CD4-positive, alpha-beta T cell treated with Interleukin-10 for 1 hour (primary cell): ENCODE results near the gene VIM.

Source experiments
- DNase-seq: peaks from one replicate; pipeline ENCODE4 v3.0.0-alpha.2; 2020

The VIM gene

DNA sequence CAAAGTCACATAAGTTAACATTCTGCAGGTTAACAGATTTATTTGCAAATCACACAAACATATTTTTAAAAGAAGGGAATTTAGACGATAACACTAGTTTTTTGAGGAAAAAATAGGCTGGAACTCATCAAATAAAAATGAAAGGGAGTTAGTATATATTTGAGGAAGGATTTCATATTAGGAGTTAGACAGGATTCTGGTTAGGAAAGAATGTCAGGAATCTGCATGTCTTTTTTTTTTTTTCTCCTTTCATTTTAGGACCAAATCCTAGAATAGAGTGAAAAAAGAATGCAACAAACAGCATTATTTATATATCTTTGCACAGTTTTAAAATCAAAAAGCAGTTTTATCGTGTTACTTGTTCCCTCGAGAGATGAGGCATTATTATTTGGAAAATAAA, 17.7 kb upstream of the VIM start:
- DNase-seq = no peak

DNA sequence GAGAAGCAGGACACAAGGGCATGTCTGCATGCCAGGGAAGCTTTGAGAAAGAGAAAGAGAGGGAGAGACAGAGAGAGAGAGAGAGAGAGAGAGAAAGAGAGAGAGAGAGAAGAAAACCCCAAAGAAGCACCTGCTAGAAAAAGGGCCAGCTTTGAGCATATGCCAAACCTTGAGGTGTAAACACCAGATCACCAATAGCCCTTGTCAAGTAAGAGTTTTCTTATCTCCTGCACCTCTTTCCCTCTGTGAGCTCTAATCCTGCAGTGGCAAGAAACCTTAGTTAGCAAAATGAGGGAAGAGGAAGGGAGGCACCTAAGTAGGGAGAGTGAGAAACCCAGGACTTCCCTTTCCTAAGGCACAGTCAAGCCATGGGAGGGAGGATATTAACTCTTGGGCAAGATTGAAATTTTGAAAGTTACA, 15.2 kb upstream of the VIM start:
- DNase-seq = no peak

DNA sequence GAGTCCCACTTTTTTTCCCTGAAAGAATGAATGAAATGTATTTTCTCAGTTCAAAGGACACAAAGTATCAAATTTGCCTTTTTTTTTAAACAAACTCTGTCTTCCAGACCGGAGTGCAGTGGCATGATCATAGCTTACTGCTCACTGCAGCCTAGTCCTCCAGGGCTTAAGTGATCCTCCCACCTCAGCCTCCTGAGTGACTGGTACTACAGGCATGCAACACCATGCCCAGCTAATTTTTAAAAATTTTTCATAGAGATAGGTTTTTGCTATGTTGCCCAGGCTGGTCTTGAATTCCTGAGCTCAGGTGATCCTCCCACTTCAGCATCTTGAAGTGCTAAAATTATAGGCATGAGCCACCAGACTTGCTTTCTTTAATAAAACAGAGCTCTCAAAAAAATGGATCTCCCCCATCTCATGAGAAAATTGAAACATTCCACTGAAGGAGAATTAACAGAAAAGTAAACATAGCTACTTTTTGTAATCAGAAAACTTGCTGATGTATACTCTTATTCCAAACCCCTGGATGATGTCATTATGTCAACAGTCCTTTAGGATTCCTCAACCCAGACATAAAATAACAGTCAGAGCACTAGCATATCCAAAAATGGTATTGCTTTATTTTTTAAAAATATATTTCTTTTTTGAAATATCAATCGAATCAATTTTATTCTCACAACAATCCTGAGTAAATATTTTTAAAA, 14.2 kb upstream of the VIM start:
- DNase-seq = no peak

DNA sequence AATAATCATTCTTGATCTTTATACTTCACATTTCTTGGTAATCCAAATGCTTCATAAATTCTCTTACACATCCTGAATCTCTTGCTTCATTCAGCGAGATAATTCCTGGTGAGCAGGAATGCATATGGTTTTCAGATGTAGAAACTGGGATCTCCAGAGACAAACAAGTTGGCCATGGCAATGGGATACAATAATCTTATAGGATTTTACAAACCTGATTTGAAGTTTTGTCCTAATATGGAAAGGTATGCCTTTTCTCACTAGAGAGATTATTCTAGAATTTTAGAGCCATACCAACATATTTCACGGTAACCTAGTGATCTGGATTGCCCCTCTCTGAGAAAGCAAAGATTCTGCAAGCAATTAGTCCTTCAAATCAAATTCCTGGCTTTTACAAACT, 13.5 kb upstream of the VIM start:
- DNase-seq = no peak

DNA sequence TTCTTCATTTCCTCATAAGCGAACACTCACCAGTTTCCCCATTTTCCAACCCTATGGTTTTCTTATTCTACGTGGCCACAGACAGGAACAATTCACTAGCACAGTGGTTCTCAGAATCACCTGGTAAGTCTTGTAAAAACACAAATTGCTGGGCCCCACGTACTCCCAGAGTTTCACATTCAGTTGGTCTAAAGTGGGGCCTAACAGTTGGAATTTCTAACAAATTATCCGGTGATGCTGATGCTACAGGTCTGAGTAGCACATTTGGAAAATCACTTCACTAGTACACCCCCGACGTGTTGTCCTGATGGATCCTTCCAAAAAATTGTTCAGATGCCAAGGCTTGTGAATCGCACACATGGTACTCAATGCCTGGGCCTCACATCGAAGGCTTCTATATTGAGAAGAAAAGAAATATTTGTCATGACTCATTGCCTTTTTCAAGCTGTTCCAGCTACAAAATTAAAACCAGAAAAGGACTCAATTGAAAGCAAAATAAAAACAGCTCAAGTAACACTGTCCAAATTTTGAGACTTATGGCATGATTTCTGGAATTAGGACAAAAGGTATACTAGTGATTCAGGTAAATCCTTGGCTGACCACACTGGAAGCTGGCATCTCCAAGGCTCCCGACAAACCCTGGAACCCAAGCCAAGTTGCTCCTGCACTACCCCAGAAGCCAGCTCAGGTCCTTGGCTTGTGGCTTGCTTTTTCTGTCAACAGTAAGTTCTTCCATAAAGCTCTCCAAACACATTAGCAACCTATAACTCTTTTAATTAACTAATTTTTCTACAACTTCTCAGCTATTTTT, 12.9 kb upstream of the VIM start:
- no peak for DNase-seq

DNA sequence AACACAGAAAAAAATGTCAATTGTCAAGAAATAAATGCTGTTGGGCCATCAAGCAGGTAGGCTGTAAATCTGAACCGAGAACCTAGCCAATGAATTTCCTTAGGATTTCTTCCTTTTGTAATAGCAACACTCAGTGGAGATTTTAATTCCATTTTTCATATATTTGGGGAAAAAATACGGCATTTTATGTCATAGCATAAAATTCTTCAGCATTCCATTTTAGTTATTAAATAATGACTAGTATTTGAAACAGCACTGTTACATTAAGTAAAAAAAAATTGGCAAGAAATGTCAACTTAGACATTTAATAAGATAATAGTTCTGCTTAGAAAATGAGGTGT, 12.3 kb upstream of the VIM start:
- no peak for DNase-seq

DNA sequence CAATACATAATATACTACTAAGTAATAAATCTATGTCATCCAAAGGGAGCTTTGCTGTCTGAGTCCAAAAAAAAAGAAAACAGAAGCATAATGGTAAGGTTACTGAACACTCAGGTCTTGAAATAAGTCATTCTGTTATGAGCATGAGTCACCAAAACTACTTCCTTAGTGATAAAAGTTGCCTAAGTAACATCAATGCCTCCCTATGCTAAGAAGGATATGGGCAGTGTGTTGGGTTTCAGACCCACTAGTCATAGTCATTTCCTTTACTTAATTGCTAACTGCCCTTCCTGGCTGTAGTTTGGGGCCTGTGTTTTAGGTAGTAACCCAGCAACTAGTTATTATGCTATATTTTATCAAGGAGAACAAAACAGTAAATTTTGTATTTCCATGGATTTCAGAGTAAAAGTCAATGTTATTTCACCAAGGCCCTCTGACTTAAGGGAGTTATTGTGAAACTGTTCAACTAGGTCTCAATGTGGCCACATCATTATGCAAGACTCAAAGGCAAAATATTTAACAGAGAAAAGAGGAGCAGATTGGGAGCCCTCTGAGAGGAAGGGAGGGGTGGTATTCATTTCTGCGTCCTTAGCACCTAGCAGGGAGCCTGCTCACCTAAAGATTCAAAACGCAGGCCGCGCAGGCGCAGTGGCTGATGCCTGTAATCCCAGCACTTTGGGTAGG, 11.7 kb upstream of the VIM start:
- peak; percentile 75 for DNase-seq

DNA sequence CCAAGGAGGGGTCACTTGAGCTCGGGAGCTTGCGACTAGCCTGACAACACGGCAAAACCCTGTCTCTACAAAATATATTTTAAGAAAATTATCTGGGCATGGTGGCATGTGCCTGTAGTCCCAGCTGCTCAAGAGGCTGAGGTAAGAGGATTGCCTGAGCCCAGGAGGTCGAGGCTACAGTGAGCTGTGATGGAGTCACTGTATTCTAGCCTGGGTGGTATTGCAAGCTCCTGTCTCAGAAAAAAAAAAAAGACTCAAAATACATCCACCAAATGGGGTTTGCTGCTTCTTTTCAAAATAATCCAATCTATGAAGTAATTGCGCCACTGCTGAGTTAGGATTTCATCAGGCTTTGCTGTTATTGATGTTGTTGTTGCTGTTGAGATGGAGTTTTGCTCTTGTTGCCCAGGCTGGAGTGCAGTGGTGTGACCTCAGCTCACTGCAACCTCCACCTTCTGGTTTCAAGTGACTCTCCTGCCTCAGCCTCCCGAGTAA, 11.1 kb upstream of the VIM start:
- no peak for DNase-seq

DNA sequence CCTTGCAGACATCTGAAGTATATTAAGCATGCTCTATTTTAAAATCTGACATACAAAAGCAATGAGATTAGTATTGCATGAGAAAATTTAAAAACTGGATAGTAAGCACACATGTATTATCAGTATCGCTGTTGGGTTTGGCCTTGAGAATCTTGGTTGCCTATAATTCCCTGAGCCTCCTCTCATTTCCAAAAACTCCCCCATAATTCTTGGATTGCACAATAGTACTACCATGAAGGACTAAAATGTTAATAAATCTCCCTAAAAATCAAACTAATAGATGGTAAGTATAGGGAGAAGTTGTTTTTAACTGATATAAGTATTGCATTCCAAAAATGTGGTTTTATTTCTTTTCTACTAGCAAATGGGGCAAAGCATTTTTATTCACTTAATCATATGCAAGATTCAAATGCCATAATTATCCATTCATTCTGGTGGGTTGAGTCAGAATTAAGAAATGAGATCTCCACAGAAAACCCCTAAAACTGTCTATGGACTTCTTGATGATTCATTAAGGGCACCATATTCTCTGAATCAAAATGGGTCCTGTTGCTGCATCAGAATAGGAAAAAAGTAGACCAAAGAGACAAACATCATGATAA, 10.3 kb upstream of the VIM start:
- DNase-seq = no peak

DNA sequence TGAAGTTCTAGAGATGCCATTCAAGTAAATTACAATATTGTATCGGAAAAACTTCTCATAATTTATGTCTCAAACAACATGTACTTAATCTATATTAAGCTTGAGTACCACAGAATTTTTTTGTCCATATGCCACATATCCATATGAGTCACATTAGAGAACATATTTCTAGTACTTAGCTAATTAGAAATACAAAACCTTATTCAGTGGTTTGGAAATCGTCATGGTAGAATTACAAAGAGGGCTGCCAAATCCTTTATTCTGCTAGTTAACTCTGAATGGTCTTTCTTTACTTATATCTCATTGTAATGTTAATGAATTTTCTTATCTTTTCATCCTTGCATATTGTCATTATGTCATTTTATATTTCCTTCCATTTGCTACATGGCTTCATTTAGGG, 9.0 kb upstream of the VIM start:
- no peak for DNase-seq

DNA sequence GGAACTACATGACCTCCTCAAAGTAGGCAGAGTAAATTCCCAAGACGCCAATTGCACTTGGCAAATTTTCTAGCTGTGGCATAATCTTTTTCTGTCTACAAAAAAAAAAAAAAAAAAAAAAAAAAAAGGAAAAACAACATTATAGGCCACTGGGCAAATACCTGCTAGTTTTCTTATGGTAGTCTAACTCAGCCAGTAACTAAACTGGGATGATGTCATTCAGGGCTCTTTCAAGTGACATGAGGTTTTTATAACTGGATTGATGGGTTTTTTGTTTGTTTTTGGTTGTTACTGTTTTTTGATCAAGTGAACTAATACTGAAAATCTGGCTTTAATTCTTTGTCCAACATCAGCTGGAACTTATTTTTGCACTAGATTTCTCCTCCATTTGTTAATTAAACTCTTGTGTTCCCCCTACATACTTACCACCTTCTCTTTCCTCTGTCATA, 7.4 kb upstream of the VIM start:
- no peak for DNase-seq

DNA sequence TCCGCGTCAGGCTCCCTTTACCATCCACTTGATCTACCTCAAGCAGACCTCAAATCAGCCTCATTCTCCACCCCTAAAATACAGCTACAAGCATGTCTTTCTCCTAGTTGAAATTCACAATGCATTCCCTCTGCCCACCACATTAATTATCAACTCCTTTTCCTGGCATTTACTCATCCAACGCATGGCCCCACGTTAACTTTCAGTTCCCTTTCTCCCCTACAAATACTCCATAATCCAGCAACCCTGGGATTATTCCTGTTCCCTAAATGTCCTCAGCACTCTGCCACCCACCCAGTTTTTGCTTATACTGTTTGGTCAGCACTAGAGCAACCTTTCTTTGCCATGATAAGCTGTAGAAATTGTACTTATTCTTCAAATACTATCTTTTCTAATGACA, 5.7 kb upstream of the VIM start:
- DNase-seq = no peak

DNA sequence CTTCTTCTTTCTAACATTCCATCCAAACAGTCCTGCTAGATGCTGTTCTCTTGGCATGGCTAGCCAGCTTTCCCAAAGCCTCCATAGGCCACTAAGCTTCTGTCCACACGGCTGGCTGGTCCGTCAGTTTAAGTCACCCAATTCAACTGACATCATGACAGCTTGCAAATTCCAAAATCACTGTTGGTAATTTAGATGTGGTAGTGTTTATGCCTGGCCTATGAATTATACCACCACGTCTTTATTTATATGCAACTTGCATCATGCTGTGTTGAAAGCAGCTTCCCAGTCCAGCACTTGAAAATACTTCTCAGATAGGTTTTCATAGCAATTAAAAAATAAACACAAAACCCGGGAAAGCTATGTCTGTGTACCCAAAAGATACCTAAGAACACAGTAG, 2.2 kb upstream of the VIM start:
- DNase-seq = no peak

DNA sequence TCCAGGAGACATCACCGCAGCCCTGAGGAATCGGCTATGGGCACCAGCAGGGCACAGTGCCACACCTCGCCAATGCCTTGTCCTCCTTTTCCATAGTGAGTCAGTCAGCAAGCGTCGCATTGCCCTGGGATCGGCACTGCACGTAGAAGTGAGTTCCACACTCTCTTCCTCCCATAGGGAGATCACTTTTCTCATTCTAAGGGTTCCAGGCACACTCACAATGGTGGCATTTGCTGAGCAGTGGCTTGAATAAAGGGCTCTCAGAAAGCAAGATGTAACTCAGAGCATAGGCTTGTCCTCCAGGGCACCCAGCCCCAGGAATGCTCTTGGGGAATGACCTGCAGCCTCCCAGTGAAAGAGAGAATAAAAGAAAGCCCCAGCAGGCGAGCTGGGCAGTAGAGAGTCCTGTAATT, 1.1 kb upstream of the VIM start:
- DNase-seq = no peak

DNA sequence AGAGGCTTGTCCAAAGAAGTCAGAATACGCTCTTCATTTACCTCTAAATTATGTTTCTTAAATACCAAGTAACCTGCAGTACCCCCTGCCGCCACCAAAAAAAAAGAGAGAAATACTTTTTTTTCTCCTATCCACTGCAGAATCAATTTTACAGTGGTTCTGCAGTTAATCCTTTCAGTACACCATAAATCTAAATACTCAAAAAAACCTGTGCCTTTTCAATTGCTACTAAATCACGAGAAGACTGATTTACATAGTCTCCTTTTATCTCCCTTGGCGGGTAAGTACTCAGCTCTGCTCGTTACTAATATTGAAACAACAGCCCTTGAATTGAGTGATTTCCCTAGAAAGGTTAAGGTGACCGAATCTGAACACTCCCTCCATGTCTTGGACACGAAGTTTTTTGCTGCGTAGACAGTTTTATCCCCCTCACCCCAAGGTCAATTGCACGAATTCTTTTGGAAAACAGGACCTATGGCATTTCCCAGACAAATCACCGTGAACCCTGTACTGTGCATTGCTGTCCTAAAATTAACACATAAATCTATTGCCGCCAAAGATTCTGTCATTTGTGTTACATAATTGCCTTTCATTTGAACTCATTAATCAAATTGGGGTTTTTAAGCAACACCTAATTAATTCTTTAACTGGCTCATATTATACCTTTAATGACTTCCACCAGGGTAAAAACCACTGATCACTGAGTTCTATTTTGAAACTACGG, 512 bp upstream of the VIM start:
- DNase-seq = peak; percentile 60

DNA sequence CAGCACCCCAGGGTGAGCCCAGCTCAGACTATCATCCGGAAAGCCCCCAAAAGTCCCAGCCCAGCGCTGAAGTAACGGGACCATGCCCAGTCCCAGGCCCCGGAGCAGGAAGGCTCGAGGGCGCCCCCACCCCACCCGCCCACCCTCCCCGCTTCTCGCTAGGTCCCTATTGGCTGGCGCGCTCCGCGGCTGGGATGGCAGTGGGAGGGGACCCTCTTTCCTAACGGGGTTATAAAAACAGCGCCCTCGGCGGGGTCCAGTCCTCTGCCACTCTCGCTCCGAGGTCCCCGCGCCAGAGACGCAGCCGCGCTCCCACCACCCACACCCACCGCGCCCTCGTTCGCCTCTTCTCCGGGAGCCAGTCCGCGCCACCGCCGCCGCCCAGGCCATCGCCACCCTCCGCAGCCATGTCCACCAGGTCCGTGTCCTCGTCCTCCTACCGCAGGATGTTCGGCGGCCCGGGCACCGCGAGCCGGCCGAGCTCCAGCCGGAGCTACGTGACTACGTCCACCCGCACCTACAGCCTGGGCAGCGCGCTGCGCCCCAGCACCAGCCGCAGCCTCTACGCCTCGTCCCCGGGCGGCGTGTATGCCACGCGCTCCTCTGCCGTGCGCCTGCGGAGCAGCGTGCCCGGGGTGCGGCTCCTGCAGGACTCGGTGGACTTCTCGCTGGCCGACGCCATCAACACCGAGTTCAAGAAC, 1.1 kb downstream of the VIM start:
- peak; percentile 90 for DNase-seq

DNA sequence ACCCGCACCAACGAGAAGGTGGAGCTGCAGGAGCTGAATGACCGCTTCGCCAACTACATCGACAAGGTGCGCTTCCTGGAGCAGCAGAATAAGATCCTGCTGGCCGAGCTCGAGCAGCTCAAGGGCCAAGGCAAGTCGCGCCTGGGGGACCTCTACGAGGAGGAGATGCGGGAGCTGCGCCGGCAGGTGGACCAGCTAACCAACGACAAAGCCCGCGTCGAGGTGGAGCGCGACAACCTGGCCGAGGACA, 1.6 kb downstream of the VIM start:
- DNase-seq = no peak

DNA sequence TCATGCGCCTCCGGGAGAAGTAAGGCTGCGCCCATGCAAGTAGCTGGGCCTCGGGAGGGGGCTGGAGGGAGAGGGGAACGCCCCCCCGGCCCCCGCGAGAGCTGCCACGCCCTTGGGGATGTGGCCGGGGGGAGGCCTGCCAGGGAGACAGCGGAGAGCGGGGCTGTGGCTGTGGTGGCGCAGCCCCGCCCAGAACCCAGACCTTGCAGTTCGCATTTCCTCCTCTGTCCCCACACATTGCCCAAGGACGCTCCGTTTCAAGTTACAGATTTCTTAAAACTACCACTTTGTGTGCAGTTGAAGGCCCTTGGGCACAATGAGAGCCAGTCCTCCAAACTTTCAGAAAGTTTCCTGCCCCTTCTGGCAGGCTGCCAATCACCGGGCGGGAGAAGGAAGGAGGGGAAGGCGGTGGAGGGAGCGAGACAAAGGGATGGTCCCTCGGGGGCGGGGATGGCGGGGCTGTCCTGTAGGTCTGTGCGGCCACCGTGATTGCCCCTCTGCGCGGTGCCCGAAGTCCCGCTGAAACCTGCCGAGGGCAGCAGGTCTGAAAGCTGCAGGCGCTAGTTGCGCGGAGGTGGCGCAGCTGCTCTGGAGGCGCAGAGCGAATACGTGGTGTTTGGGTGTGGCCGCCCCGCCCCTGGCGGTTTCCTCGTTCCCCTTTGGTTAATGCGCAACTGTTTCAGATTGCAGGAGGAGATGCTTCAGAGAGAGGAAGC, 2.1 kb downstream of the VIM start:
- DNase-seq = peak; percentile 92

DNA sequence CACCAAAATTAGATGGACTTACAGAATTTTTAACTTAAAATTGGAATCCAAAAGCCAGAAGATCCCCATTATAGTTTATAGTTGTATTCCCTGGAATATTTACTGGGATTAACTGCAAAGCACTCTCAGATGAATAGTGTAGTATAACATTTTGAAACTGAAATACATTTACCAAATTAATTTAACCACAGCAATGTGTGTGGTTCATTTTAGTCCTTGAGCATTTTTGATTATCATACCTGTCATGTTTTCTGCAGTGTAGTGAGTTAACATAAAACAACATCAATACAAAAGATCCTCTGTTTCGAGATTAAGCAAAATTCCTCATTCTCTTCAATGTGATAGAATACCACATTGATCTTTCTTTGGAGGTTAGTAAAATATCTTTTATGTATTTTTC, 3.7 kb downstream of the VIM start:
- no peak for DNase-seq

DNA sequence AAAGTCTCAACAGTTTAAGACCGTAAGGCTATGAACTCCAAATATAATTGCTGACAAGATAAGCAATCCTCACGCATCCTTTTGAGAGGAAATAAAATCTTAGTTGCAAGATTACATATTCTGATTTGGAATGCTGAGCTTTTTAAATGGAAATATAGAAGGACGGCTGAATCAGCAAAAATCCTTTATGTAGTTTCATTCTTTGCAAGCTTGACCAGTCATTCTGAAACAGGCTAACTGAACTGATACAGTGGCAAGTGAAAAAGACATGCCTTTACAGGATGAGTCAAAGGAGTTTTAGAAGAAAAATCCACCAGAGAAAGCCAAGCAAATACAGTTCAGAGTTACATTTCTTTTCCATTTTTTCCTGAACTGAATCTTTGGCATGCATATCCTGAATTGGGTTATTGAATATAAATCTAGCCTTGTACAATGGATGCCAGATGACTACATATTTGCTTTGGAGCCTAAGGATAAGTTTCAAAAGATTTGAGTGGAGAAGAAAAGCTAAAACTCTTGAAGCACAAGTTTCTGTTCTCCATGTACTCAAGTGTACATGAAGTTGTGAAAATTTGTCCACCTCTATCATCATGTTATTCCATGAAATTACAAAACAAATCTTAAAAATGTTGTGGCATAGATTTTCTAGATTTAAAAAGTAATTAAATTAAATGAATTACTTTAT, 4.4 kb downstream of the VIM start:
- no peak for DNase-seq
